ENCODE results near the gene FBP2.

Gene FBP2

DNA sequence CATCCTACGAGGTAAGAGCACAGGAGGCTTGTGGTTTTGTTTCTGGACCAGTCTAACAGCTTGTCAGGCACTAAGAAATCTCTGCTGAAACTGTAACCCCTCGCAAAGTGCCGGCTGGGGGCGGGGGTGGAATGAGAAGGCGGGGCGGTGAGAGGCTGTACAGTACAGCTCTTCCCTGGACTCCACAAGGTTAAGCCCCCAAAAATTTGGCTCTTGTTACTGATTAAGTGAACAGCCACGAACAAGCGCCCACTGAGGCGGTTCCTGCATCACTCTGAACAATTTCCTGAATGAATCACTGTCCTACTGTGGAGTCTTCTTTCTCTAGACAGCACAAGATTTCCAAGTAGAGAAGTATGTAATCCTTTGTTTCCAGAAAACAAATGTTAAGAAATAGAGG, 6.8 kb downstream of the FBP2 start:
- Histone ChIP-seq H3K36me3 (ENCODE audit: control insufficient read depth, insufficient read depth, low read length) (no peaks in the 10 kb centered on the region), H3K4me3 (ENCODE audit: extremely low read depth, insufficient read depth, low read length, poor library complexity, severe bottlenecking) (no peak overlapping the region), H3K4me1 (ENCODE audit: control insufficient read depth, insufficient read depth, low read length, poor library complexity, severe bottlenecking) (peaks cover 11% of the 10 kb centered on the region), H3K27ac (ENCODE audit: low read depth, low read length, severe bottlenecking) (no peak overlapping the region), H3K9me3 (ENCODE audit: control insufficient read depth, low read length) (no peaks in the 10 kb centered on the region)
- 91 to 92% methylated on average over 9 of the region's 9 CpGs for WGBS, 2 experiments (ENCODE audit: insufficient coverage in 2 of 2)

DNA sequence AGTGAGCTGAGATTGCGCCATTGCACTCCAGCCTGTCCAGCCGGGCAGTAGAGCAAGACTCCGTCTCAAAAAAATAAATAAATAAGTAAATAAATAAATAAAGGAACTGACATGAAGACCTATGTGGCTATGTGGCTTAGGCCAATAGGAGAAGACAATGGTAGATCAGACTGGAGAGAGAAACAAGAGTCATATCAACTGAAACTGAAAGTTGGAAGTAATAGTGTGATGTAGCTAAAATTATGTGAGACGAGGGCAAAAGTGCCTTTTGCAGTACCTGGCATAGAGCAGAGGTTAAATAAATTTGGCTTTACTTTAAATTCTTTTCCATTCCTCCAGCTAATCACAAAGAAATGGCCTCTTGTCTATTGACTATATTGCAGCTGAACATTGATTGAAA, 7.3 kb downstream of the FBP2 start:
- no peak overlapping the region for H3K4me3 ChIP-seq (ENCODE audit: extremely low read depth, insufficient read depth, low read length, poor library complexity, severe bottlenecking)
- no peaks in the 10 kb centered on the region for H3K9me3 ChIP-seq (ENCODE audit: control insufficient read depth, low read length)
- 100% methylated on average over 1 of the region's 4 CpGs; no CpG with 5 or more reads in 1 of the 2 experiments for WGBS, 2 experiments (ENCODE audit: insufficient coverage in 2 of 2)
- H3K4me1 ChIP-seq (ENCODE audit: control insufficient read depth, insufficient read depth, low read length, poor library complexity, severe bottlenecking), result peaks cover 11% of the 10 kb centered on the region
- H3K27ac ChIP-seq (ENCODE audit: low read depth, low read length, severe bottlenecking), result no peak overlapping the region
- no peaks in the 10 kb centered on the region for H3K36me3 ChIP-seq (ENCODE audit: control insufficient read depth, insufficient read depth, low read length)

DNA sequence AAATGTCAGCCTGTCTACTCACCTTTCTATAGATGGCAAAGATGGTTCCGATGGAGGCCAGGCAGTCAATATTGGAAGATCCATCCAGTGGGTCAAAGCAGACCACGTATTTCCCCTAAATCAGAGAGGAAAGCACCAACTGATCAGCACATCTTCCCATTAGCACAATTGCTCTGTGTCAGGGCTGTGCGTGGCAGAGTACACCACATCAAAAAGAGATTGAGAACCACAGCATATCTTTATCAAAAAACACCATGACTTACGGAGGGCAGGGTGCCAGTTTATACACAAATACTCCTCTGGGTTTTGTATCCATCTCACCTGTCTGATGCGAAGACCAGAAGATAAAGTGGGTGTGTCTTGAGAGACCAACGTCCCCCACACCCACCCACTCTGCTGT, 9.1 kb downstream of the FBP2 start:
- Histone ChIP-seq H3K36me3 (ENCODE audit: control insufficient read depth, insufficient read depth, low read length) (no peaks in the 10 kb centered on the region), H3K9me3 (ENCODE audit: control insufficient read depth, low read length) (no peaks in the 10 kb centered on the region), H3K27ac (ENCODE audit: low read depth, low read length, severe bottlenecking) (no peak overlapping the region), H3K4me1 (ENCODE audit: control insufficient read depth, insufficient read depth, low read length, poor library complexity, severe bottlenecking) (peaks cover 11% of the 10 kb centered on the region), H3K4me3 (ENCODE audit: extremely low read depth, insufficient read depth, low read length, poor library complexity, severe bottlenecking) (no peak overlapping the region)
- 92 to 100% methylated on average over 4 to 5 of the region's 6 CpGs for WGBS, 2 experiments (ENCODE audit: insufficient coverage in 2 of 2)

DNA sequence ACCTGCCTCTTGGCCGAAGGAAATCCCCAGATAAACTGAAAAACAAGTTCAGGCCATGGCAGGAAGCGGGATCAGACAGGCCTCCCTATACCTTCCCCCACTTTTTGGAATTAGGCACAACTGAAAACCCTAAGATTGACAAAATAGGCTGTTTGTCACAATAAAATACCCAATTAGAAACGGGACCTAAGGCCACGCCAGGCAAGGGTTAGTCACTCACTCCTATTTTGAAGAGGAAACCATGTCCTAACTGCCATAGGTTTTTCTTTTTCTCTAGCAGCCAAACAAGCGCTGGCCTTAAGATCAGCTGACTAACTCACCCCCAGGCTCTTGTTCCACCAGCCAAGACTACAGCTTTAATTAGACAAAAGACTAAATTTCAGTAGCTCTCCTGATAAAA, 11.9 kb downstream of the FBP2 start:
- WGBS, 2 experiments (ENCODE audit: insufficient coverage in 2 of 2), result 91 to 95% methylated on average over 5 of the region's 5 CpGs
- H3K4me3 ChIP-seq (ENCODE audit: extremely low read depth, insufficient read depth, low read length, poor library complexity, severe bottlenecking), result no peak overlapping the region
- peaks cover 6% of the 10 kb centered on the region for H3K4me1 ChIP-seq (ENCODE audit: control insufficient read depth, insufficient read depth, low read length, poor library complexity, severe bottlenecking)
- no peak overlapping the region for H3K27ac ChIP-seq (ENCODE audit: low read depth, low read length, severe bottlenecking)
- no peaks in the 10 kb centered on the region for H3K9me3 ChIP-seq (ENCODE audit: control insufficient read depth, low read length)
- no peaks in the 10 kb centered on the region for H3K36me3 ChIP-seq (ENCODE audit: control insufficient read depth, insufficient read depth, low read length)

DNA sequence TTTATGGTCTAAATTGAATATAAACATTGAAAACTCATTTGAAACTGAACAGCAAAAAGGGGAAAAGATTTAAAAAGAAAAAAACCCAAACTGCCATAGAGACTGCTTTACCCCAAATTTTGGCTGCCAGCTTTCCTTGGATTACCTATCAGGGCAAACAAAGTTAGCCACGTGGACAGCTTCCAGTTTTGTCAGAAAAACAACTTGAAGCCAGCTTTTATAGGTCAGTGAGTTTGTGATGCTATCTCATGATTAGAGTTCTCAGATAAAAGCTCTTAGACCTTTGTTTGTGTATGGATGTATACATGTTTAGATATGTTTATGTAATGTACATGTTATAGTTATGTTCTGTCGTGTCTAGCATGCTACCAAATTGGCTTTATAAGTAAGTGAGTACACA, 16.1 kb downstream of the FBP2 start:
- Histone ChIP-seq H3K36me3 (ENCODE audit: control insufficient read depth, insufficient read depth, low read length) (no peaks in the 10 kb centered on the region), H3K4me1 (ENCODE audit: control insufficient read depth, insufficient read depth, low read length, poor library complexity, severe bottlenecking) (peaks cover 7% of the 10 kb centered on the region), H3K9me3 (ENCODE audit: control insufficient read depth, low read length) (no peaks in the 10 kb centered on the region), H3K4me3 (ENCODE audit: extremely low read depth, insufficient read depth, low read length, poor library complexity, severe bottlenecking) (no peak overlapping the region), H3K27ac (ENCODE audit: low read depth, low read length, severe bottlenecking) (no peak overlapping the region)
- 67 to 88% methylated on average over 1 of the region's 2 CpGs for WGBS, 2 experiments (ENCODE audit: insufficient coverage in 2 of 2)

DNA sequence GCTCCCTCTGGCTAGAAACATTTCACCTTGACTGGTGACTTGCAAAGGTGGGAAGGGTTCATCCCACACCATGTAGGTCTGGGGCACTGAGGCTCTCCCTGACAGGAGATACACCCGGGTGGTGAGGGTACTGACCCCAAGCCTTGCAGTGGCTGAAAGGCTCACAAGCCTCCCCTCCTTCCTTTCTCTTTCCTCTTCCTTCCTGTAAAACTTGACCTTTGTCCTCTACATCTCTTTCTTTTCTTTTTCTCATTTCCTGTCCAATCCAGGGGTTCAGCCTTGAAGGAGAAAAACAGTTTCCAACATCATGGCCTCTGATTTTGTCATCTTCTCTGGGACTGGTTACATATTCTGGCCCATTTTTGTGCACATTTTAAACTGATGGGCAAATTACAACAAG, 16.6 kb downstream of the FBP2 start:
- H3K9me3 ChIP-seq (ENCODE audit: control insufficient read depth, low read length), result no peaks in the 10 kb centered on the region
- H3K27ac ChIP-seq (ENCODE audit: low read depth, low read length, severe bottlenecking), result no peak overlapping the region
- no peak overlapping the region for H3K4me3 ChIP-seq (ENCODE audit: extremely low read depth, insufficient read depth, low read length, poor library complexity, severe bottlenecking)
- H3K36me3 ChIP-seq (ENCODE audit: control insufficient read depth, insufficient read depth, low read length), result no peaks in the 10 kb centered on the region
- peaks cover 7% of the 10 kb centered on the region for H3K4me1 ChIP-seq (ENCODE audit: control insufficient read depth, insufficient read depth, low read length, poor library complexity, severe bottlenecking)
- 0% methylated on average over 1 of the region's 1 CpG for whole genome bisulfite sequencing, 2 experiments (ENCODE audit: insufficient coverage in 2 of 2)

DNA sequence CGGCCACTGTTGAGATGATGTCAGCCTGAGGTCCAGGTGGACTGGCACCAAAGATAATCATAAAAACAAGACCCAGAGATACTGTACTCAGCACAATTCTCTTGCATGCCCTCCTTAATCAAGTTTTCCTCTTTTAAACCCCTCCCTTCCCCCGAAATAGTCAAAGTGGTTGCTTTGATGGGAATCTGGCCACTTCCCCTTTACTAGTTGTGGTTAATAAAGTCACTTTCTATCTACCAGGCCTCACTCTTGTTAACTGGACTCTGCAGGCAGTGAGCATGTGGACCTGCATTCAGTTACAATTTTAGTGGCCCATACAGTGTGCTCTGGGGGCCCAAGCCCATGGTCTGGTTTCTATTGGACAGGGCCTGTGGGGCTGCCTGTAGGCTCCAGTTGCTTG, 17.5 kb downstream of the FBP2 start:
- Histone ChIP-seq H3K36me3 (ENCODE audit: control insufficient read depth, insufficient read depth, low read length) (no peaks in the 10 kb centered on the region), H3K4me1 (ENCODE audit: control insufficient read depth, insufficient read depth, low read length, poor library complexity, severe bottlenecking) (peaks cover 7% of the 10 kb centered on the region), H3K4me3 (ENCODE audit: extremely low read depth, insufficient read depth, low read length, poor library complexity, severe bottlenecking) (no peak overlapping the region), H3K27ac (ENCODE audit: low read depth, low read length, severe bottlenecking) (no peak overlapping the region), H3K9me3 (ENCODE audit: control insufficient read depth, low read length) (no peaks in the 10 kb centered on the region)
- 50 to 56% methylated on average over 1 of the region's 2 CpGs for WGBS, 2 experiments (ENCODE audit: insufficient coverage in 2 of 2)

DNA sequence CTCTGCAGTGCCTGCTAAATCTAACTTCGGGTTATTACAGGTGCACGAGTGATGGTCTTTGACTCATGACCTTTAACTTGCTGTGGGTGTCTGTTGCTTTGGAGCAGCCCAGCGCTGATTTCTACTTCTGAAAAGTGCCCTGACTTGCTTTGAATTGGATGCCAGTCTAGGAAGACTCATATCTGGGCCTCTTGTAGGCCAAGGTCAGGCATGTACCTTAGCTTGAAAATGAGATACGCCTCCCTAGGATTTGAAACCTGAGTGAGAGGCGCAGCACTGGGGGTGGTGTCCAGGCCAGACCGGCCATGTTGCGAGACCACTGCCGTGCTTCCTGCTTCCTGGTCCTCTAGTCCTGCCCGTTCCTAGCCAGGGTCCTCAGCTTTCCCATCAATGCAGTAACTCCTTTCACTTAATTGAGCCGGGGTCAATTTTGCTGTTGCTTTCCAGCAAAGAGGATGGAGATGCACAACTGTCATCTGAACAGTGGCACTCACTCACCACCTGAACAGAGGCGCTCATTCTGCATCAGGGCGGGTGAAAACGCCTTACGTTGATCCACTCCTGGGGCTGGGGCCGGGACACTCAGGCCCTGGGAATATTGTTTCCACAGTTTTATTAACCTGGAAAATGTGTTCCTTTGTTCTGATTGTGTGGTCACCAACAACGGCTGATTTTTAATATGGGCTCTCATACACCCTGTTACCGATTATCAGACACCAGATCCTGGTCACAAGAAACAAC, 24.5 kb downstream of the FBP2 start:
- 93 to 94% methylated on average over 8 to 16 of the region's 17 CpGs for WGBS, 2 experiments (ENCODE audit: insufficient coverage in 2 of 2)
- Histone ChIP-seq H3K4me1 (ENCODE audit: control insufficient read depth, insufficient read depth, low read length, poor library complexity, severe bottlenecking) (no peaks in the 10 kb centered on the region), H3K9me3 (ENCODE audit: control insufficient read depth, low read length) (no peaks in the 10 kb centered on the region), H3K27ac (ENCODE audit: low read depth, low read length, severe bottlenecking) (no peak overlapping the region), H3K4me3 (ENCODE audit: extremely low read depth, insufficient read depth, low read length, poor library complexity, severe bottlenecking) (no peak overlapping the region), H3K36me3 (ENCODE audit: control insufficient read depth, insufficient read depth, low read length) (no peaks in the 10 kb centered on the region)

DNA sequence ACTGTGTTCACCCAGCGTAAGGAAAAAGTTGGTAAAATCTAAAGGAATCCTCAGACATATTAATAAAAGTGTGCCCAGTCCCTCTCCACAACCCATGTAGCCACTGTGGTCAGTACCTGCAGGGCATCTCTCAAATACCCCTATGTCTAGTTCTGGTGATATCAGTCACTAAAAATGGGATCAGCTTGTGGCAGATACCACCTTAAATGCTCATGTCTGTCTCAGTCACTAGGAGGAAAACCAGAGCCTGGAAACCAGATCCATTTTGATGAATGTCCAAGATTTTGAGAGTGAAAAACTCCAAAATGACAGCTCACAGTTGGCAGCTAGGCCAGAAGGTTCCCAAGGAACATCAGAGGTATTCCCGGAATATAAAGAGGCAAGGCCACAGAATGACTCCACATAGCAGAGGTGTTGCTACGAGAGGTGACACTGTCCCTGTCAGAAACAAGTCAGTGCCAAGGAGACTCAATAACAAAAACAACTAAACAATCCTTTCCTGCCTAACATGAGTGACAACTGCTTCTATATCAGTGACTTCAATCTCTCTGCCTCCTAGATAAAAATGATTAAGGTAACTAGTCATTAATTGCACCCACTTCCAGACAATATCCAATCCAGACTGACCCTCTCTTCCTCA, 25.3 kb downstream of the FBP2 start:
- WGBS, 2 experiments (ENCODE audit: insufficient coverage in 2 of 2), result 96 to 100% methylated on average over 1 to 2 of the region's 3 CpGs
- H3K9me3 ChIP-seq (ENCODE audit: control insufficient read depth, low read length), result no peaks in the 10 kb centered on the region

DNA sequence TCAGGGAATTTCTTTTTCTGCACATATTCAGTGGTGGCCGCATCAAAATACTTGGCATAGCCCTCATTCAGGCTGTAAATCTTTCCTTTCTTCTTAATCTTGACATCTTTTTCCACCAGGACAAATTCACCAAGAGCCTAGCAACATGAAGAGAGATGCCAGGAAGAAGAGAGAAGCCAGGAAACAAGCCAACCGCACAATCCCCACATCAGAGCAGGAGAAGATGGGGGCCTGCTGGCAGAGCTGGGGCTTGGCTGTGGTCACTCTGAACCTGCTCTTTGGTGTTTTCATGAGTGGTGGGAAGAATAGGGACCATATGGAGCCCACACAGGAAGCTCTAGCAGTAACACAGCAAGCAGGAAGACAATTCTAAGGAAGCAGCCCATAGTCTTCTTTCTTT, 26.4 kb downstream of the FBP2 start:
- Histone ChIP-seq H3K4me3 (ENCODE audit: extremely low read depth, insufficient read depth, low read length, poor library complexity, severe bottlenecking) (no peak overlapping the region), H3K4me1 (ENCODE audit: control insufficient read depth, insufficient read depth, low read length, poor library complexity, severe bottlenecking) (no peaks in the 10 kb centered on the region), H3K9me3 (ENCODE audit: control insufficient read depth, low read length) (no peaks in the 10 kb centered on the region), H3K36me3 (ENCODE audit: control insufficient read depth, insufficient read depth, low read length) (no peaks in the 10 kb centered on the region), H3K27ac (ENCODE audit: low read depth, low read length, severe bottlenecking) (no peak overlapping the region)
- WGBS, 2 experiments (ENCODE audit: insufficient coverage in 2 of 2), result no CpG with 5 or more reads among the region's 2 CpGs

More for the DNA sequence above, 25.3 kb downstream of the FBP2 start:
- H3K36me3 ChIP-seq (ENCODE audit: control insufficient read depth, insufficient read depth, low read length), result no peaks in the 10 kb centered on the region
- H3K4me3 ChIP-seq (ENCODE audit: extremely low read depth, insufficient read depth, low read length, poor library complexity, severe bottlenecking), result no peak overlapping the region
- H3K27ac ChIP-seq (ENCODE audit: low read depth, low read length, severe bottlenecking), result no peak overlapping the region
- no peaks in the 10 kb centered on the region for H3K4me1 ChIP-seq (ENCODE audit: control insufficient read depth, insufficient read depth, low read length, poor library complexity, severe bottlenecking)

DNA sequence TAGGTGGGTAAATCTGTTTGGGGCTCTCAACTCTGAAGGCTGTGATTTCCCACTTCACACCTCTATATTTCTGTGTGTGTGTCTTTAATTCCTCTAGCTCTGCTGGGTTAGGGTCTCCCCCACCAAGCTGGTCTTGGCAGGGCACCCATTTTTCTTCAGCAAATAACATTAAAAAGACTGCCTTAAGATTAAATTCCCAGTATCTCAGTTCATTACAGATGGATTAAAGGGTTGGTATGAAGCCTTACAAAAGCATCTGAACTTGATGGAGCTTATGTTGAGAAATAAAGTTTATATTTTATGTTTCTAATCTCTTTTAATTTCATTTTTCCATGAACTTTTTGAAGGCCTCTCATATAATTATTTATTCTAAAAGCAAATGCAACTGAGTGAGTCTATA, 27.1 kb downstream of the FBP2 start:
- no peak overlapping the region for H3K27ac ChIP-seq (ENCODE audit: low read depth, low read length, severe bottlenecking)
- no peaks in the 10 kb centered on the region for H3K9me3 ChIP-seq (ENCODE audit: control insufficient read depth, low read length)
- no peaks in the 10 kb centered on the region for H3K4me1 ChIP-seq (ENCODE audit: control insufficient read depth, insufficient read depth, low read length, poor library complexity, severe bottlenecking)
- no peak overlapping the region for H3K4me3 ChIP-seq (ENCODE audit: extremely low read depth, insufficient read depth, low read length, poor library complexity, severe bottlenecking)
- H3K36me3 ChIP-seq (ENCODE audit: control insufficient read depth, insufficient read depth, low read length), result no peaks in the 10 kb centered on the region
